AG10803 (cell line): ENCODE results near the gene SAMD3.
A peak's percentile ranks its signal among the peaks of the same experiment; 100 is the strongest.
"Not testable (repeated sequence)": the region's sequence is repeated elsewhere in the genome, so short reads cannot be mapped to it uniquely, and the experiment has no call there.

Experiments used
- DNase-seq: peaks from one replicate; pipeline ENCODE4 v3.0.0; 2010; ENCODE audit warnings: low read depth
- H3K4me3 ChIP-seq: 2 replicates; pipeline ENCODE4 v1.5.1; 2011; ENCODE audit warnings: mild to moderate bottlenecking, low read length, control low read depth
- CTCF ChIP-seq: conservative IDR thresholded peaks from 2 replicates; pipeline ENCODE4 v1.5.1; 2011; ENCODE audit warnings: mild to moderate bottlenecking, low read length, control low read depth, inconsistent platforms

SAMD3 gene

DNA sequence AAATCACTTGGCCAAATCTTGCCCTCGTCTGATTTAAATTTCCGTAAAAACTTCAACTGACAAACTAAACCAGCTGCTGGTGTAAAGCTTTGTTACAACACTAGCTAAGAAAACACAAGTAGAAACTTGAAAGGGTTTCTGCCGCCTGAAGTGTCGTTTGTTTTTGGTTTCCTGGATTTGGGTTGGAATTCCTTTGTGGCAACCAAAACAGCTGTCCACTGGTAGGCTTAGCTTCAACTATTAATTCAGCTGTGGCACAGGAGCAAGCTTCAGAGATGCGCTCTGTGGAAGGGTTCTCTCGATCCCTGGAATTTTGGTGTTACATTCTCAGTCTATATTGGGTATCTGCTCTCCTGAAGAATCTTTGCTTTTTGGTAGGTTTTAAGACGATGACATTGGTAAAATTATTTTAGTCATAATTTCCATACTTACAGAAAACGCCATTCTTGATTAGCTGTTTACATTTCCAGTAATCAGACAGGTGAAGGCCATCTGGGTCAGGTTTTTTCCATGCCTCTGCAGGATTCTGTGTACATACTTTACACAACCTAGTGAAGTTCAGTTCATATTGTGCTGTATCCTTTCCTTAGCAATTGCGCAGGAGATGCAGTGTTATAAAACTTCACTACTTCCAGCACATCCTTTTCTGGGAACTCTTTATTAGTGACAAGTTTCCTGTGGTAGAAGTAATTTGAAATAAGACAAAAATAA is 29.9 kb upstream of the SAMD3 start:
- no peak overlapping the region for H3K4me3 ChIP-seq
- DNase-seq: peak; percentile 17
- no peak for TF ChIP-seq CTCF

DNA sequence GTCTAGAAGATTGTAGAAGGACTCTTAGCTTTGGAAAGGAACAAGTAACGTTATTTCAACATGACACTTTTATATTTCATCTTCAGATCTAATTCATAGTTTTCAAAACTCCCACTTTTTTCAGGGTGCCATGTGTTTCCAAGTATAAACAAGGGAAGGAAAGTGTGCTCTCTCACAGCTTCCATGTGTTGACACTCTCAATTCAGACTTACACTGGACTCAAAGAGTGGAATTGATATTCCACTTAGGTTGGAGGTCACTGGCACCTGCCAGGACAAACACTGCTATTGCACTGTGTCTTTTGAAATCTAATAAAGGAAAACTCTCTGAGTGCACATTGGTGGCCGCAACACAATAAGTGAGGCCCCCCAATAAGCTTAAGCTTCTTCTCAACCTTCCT is 22.5 kb upstream of the SAMD3 start:
- no peak overlapping the region for H3K4me3 ChIP-seq
- DNase-seq: no peak
- no peak for TF ChIP-seq CTCF

- H3K4me3 ChIP-seq: no peak overlapping the region
Measured at GRCh38 chr6:130244728-130245127, 22.0 kb upstream of the SAMD3 start.

GRCh38 chr6:130240232-130240631 is 17.5 kb upstream of the SAMD3 start:
- TF ChIP-seq CTCF: no peak
- peak; percentile 82 for DNase-seq

More at GRCh38 chr6:130244728-130245127, 22.0 kb upstream of the SAMD3 start:
- TF ChIP-seq CTCF: no peak
- DNase-seq: no peak

DNA sequence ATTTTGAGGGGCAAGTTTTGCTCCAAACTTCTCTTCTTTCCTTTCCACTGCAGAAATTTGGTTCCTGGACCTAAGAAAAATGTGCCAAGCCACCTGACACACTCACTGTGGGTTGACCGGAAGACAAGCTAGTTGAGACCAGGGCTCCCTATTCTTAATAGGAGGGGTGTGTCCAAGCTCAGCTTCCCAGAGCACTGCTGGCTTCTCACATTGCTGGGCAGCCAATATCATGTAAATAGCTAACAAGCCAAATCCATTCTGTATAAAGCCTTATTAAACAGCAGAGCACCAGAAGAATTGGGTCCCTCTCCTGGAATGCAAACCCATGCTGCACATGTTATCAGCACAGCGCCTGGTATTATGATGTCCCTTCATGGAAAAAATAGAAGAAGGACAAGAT is 17.0 kb upstream of the SAMD3 start:
- no peak for TF ChIP-seq CTCF
- H3K4me3 ChIP-seq: no peak overlapping the region
- peak; percentile 7 for DNase-seq

More at GRCh38 chr6:130240232-130240631, 17.5 kb upstream of the SAMD3 start:
- H3K4me3 ChIP-seq: no peak overlapping the region

GRCh38 chr6:130233330-130233729 is 10.6 kb upstream of the SAMD3 start:
- H3K4me3 ChIP-seq: no peak overlapping the region
- DNase-seq: peak; percentile 45

DNA sequence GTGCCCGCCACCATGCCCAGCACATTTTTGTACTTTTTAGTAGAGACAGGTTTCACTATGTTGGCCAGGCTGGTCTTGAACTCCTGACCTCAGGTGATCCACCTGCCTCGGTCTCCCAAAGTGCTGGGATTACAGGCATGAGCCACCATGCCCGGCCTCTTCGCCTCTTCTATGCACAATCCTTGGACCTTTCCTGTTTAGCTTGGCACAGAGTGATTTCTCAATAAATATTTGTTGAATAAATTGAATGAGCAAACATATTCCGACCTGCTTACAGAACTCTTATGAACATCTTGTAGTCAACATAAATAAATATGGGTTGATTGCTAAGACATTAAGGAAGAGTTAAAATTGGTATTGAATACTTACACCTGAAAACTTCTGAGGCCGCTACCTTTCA is 7.8 kb upstream of the SAMD3 start:
- not testable (repeated sequence) for H3K4me3 ChIP-seq, DNase-seq

More at GRCh38 chr6:130233330-130233729, 10.6 kb upstream of the SAMD3 start:
- no peak for TF ChIP-seq CTCF
